ENCODE data around the gene FNBP1L.

The FNBP1L gene

GRCh38 chr1:93434088-93434487 is 13.8 kb upstream of the FNBP1L start:
- Mint-ChIP-seq H3K36me3 (ENCODE audit: low read depth) (no peaks in the 10 kb centered on the region), H3K27me3 (ENCODE audit: low read depth) (peaks cover 11% of the 10 kb centered on the region), H3K9me3 (no peaks in the 10 kb centered on the region), H3K4me1 (peaks cover 4% of the 10 kb centered on the region), H3K27ac (no peak overlapping the region), H3K4me3 (no peak overlapping the region)
- no peak for TF ChIP-seq CTCF (IDR thresholded peaks at IDR 0.05; ENCODE audit: unreplicated experiment in 3 of 3)

GRCh38 chr1:93434987-93435386 is 12.9 kb upstream of the FNBP1L start:
- H3K27ac Mint-ChIP-seq = no peak overlapping the region
- no peaks in the 10 kb centered on the region for H3K36me3 Mint-ChIP-seq (ENCODE audit: low read depth)

GRCh38 chr1:93435443-93435842 is 12.5 kb upstream of the FNBP1L start:
- H3K9me3 Mint-ChIP-seq = no peaks in the 10 kb centered on the region
- H3K4me1 Mint-ChIP-seq = peaks cover 4% of the 10 kb centered on the region
- peaks cover 8% of the 10 kb centered on the region for H3K27me3 Mint-ChIP-seq (ENCODE audit: low read depth)
- no peaks in the 10 kb centered on the region for H3K36me3 Mint-ChIP-seq (ENCODE audit: low read depth)
- no peak overlapping the region for H3K4me3 Mint-ChIP-seq
- H3K27ac Mint-ChIP-seq = no peak overlapping the region
- TF ChIP-seq CTCF (IDR thresholded peaks at IDR 0.05; ENCODE audit: unreplicated experiment in 3 of 3) = no peak

More at GRCh38 chr1:93434987-93435386, 12.9 kb upstream of the FNBP1L start:
- Mint-ChIP-seq H3K9me3 (no peaks in the 10 kb centered on the region), H3K4me1 (peaks cover 4% of the 10 kb centered on the region), H3K27me3 (ENCODE audit: low read depth) (peaks cover 11% of the 10 kb centered on the region), H3K4me3 (no peak overlapping the region)
- no peak for TF ChIP-seq CTCF (IDR thresholded peaks at IDR 0.05; ENCODE audit: unreplicated experiment in 3 of 3)

GRCh38 chr1:93436496-93436895 is 11.4 kb upstream of the FNBP1L start:
- no peaks in the 10 kb centered on the region for H3K36me3 Mint-ChIP-seq (ENCODE audit: low read depth)
- no peaks in the 10 kb centered on the region for H3K9me3 Mint-ChIP-seq
- H3K4me1 Mint-ChIP-seq = peaks cover 4% of the 10 kb centered on the region
- no peak overlapping the region for H3K27ac Mint-ChIP-seq
- no peak for TF ChIP-seq CTCF (IDR thresholded peaks at IDR 0.05; ENCODE audit: unreplicated experiment in 3 of 3)
- peaks cover 8% of the 10 kb centered on the region for H3K27me3 Mint-ChIP-seq (ENCODE audit: low read depth)
- no peak overlapping the region for H3K4me3 Mint-ChIP-seq

- Mint-ChIP-seq H3K4me1 (peaks cover 4% of the 10 kb centered on the region), H3K27ac (no peak overlapping the region)
- peak; percentile 70 to 83 (median 74) for TF ChIP-seq CTCF (IDR thresholded peaks at IDR 0.05; ENCODE audit: unreplicated experiment in 3 of 3)
These were observed 9.8 kb upstream of the FNBP1L start for GRCh38 chr1:93437976-93438605.

GRCh38 chr1:93438716-93439115 is 9.2 kb upstream of the FNBP1L start:
- peaks cover 4% of the 10 kb centered on the region for H3K4me1 Mint-ChIP-seq
- H3K27ac Mint-ChIP-seq = no peak overlapping the region
- no peak for TF ChIP-seq CTCF (IDR thresholded peaks at IDR 0.05; ENCODE audit: unreplicated experiment in 3 of 3)
- H3K36me3 Mint-ChIP-seq (ENCODE audit: low read depth) = no peaks in the 10 kb centered on the region
- H3K4me3 Mint-ChIP-seq = no peak overlapping the region
- no peaks in the 10 kb centered on the region for H3K9me3 Mint-ChIP-seq
- H3K27me3 Mint-ChIP-seq (ENCODE audit: low read depth) = peaks cover 7% of the 10 kb centered on the region

More at GRCh38 chr1:93437976-93438605, 9.8 kb upstream of the FNBP1L start:
- H3K9me3 Mint-ChIP-seq = no peaks in the 10 kb centered on the region
- no peaks in the 10 kb centered on the region for H3K36me3 Mint-ChIP-seq (ENCODE audit: low read depth)
- H3K27me3 Mint-ChIP-seq (ENCODE audit: low read depth) = peaks cover 7% of the 10 kb centered on the region
- H3K4me3 Mint-ChIP-seq = no peak overlapping the region
